Activated B cell treated with CpG ODN at 0.5 μM for 24 hours (primary cell): ENCODE measurements around the gene HMOX2. TPM values are rescaled to one million over a fixed set of nuclear protein-coding genes. Genes with fewer than 3 reads are reported as not detected.

Experiments used
- ATAC-seq: fragments of 200-7000 bp; cut with Tn5 transposase; one replicate; pipeline ENCODE4 v1.10.0; 2021; ENCODE audit warnings: low read depth, mild to moderate bottlenecking, moderate library complexity
- CTCF ChIA-PET: fragments of 350-600 bp; sonication (Branson Sonifier 250); formaldehyde crosslinking; loops from one replicate; lab custom pipeline; 2021; ENCODE audit warnings: antibody characterized with exemption; lab: Charles Lee
- POLR2A ChIA-PET: fragments of 350-600 bp; sonication (Branson Sonifier 250); formaldehyde crosslinking; loops from one replicate; lab custom pipeline; 2021; ENCODE audit warnings: antibody characterized with exemption; lab: Charles Lee
- DNase-seq: peaks from one replicate; pipeline ENCODE4 v3.0.0; 2022
- H3K27ac Mint-ChIP-seq: one replicate; pipeline ENCODE4 v1.8.0; 2020; ENCODE audit warnings: mixed read lengths
- H3K27me3 Mint-ChIP-seq: one replicate; pipeline ENCODE4 v1.8.0; 2021; ENCODE audit warnings: mixed read lengths
- H3K36me3 Mint-ChIP-seq: one replicate; pipeline ENCODE4 v1.8.0; 2021; ENCODE audit warnings: low read depth, mixed read lengths
- H3K4me1 Mint-ChIP-seq: one replicate; pipeline ENCODE4 v1.8.0; 2021; ENCODE audit warnings: mixed read lengths
- H3K4me3 Mint-ChIP-seq: one replicate; pipeline ENCODE4 v1.8.0; 2020; ENCODE audit warnings: mild to moderate bottlenecking, mixed read lengths
- H3K9me3 Mint-ChIP-seq: one replicate; pipeline ENCODE4 v1.8.0; 2020; ENCODE audit warnings: mixed read lengths
- CTCF ChIP-seq: fragments of 200-600 bp; IDR thresholded peaks from one replicate; pipeline ENCODE4 v1.8.0; 2022; ENCODE audit warnings: antibody characterized with exemption, mild to moderate bottlenecking
- intact Hi-C: fragments of 100-400 bp; cut with micrococcal nuclease; formaldehyde crosslinking; loops from one replicate; pipeline ENCODE4 v1.15.1; 2024
- total RNA-seq: library from RNA; stranded (reverse); gene quantifications from 2 replicates; pipeline ENCODE4 v1.2.3, GENCODE V29; 2022

HMOX2 gene
- total RNA-seq, 1 donor from 2014 or later = 32.1 TPM

DNA sequence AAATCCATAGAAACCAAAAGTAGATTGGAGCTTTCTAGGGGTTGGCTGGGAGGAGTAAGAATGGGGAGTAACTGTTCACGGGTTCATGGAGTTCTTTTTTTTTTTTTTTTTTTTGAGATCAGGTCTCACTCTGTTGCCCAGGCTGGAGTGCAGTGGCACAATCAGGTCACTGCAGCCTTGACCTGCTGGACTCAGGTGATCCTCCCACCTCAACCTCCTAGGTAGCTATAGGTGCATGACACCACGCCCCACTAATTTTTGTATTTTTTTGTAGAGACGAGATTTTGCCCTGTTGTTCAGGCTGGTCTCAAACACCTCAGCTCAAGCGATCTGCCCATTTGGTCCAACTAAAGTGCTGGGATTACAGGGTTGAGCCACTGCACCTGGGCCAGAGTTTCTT, 3.3 kb upstream of the HMOX2 start:
- no peak for TF ChIP-seq CTCF
- ATAC-seq (no peak), DNase-seq (no peak)
- Mint-ChIP-seq H3K36me3 (peaks cover 11% of the 10 kb centered on the region), H3K4me1 (peaks cover 30% of the 10 kb centered on the region), H3K27ac (peak overlapping the region; percentile 44), H3K4me3 (peak overlapping the region; percentile 36), H3K9me3 (no peaks in the 10 kb centered on the region), H3K27me3 (no peaks in the 10 kb centered on the region)
- intact Hi-C loops = loop anchor here (5.0 kb wide), 1 partner anchor 201 kb away; the partner anchor contains the start of gene TFAP4
- CTCF ChIA-PET = no interaction called here
- POLR2A ChIA-PET = interaction anchor here (0.7 kb wide), 2 partner anchors 16 to 1414 kb away, joined by 3 to 12 read pairs; no protein-coding TSS in a partner anchor

GRCh38 chr16:4474192-4474961, 1.8 kb upstream of the HMOX2 start, which contains the start of gene NMRAL1:
Gene NMRAL1 (minus strand): TSS chr16:4474625. CDS start chr16:4474132, 493 bp downstream.
- DNase-seq (peak; percentile 75), ATAC-seq (peak; percentile 48)
- H3K4me1 Mint-ChIP-seq = peaks cover 37% of the 10 kb centered on the region
- CTCF ChIA-PET = interaction anchor here (1.2 kb wide), 1 partner anchor 31 kb away, joined by 3 read pairs; no protein-coding TSS in a partner anchor
- TF ChIP-seq CTCF = no peak
- POLR2A ChIA-PET = interaction anchor here (0.5 to 1.6 kb wide), 6 partner anchors 9 to 142 kb away, joined by 3 to 12 read pairs (median 4); partner anchors contain the start of gene CDIP1
- peak within 1 kb of the TSS; percentile 84 for H3K27ac Mint-ChIP-seq
- H3K36me3 Mint-ChIP-seq = peaks cover 7% of the 10 kb centered on the region
- intact Hi-C loops = loop anchor here (5.0 kb wide), 1 partner anchor 202 kb away; the partner anchor contains the start of gene TFAP4
- H3K9me3 Mint-ChIP-seq = no peaks in the 10 kb centered on the region
- H3K4me3 Mint-ChIP-seq = peak within 1 kb of the TSS; percentile 83
- no peaks in the 10 kb centered on the region for H3K27me3 Mint-ChIP-seq

GRCh38 chr16:4477966-4478365, 1.8 kb downstream of the HMOX2 start:
- POLR2A ChIA-PET = interaction anchor here (0.7 to 2.4 kb wide), 2 partner anchors 138 to 602 kb away, joined by 4 to 12 read pairs; no protein-coding TSS in a partner anchor
- no peak for ATAC-seq
- DNase-seq = no peak
- H3K36me3 Mint-ChIP-seq = peaks cover 6% of the 10 kb centered on the region
- H3K27ac Mint-ChIP-seq = no peak overlapping the region
- no peak for TF ChIP-seq CTCF
- H3K27me3 Mint-ChIP-seq = no peaks in the 10 kb centered on the region
- peak overlapping the region; percentile 66 for H3K4me3 Mint-ChIP-seq
- H3K4me1 Mint-ChIP-seq = peaks cover 45% of the 10 kb centered on the region
- no peaks in the 10 kb centered on the region for H3K9me3 Mint-ChIP-seq
- CTCF ChIA-PET = interaction anchor here (0.8 to 2.9 kb wide), 4 partner anchors 9 to 76 kb away, joined by 3 to 26 read pairs (median 6); no protein-coding TSS in a partner anchor
- intact Hi-C loops = loop anchor here (2.0 kb wide), 1 partner anchor 147 kb away; the partner anchor contains the start of gene MGRN1

DNA sequence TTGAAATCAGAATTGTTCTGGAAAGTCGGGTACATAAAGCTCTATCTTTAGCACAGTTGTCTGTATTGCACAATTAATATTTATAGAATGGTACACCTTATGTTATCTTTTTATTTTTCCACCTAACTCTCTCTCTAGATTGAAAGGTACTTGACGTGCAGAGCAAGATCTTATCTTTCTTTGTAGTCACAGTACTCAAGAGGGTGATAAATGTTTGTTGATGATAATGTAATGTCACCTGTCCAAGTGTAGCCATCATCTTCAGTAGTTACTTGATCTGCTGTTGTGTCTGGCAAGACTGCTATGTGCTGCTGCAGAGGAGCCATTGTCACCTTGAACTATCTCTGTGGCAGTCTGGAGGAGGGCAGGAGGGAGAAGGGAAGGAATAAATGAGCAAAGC, 5.3 kb downstream of the HMOX2 start:
- DNase-seq (no peak), ATAC-seq (no peak)
- Mint-ChIP-seq H3K4me1 (peaks cover 28% of the 10 kb centered on the region), H3K36me3 (peaks cover 34% of the 10 kb centered on the region), H3K9me3 (no peaks in the 10 kb centered on the region), H3K4me3 (no peak overlapping the region), H3K27me3 (no peaks in the 10 kb centered on the region), H3K27ac (peak overlapping the region; percentile 16)
- ChIA-PET CTCF (no interaction called here), POLR2A (no interaction called here)
- no peak for TF ChIP-seq CTCF
- intact Hi-C loops = no loop called here

GRCh38 chr16:4481963-4482362, 5.8 kb downstream of the HMOX2 start:
- no peak for DNase-seq
- H3K27me3 Mint-ChIP-seq = no peaks in the 10 kb centered on the region
- POLR2A ChIA-PET = no interaction called here
- TF ChIP-seq CTCF = no peak
- no peak for ATAC-seq
- H3K9me3 Mint-ChIP-seq = no peaks in the 10 kb centered on the region
- intact Hi-C loops = no loop called here
- no peak overlapping the region for H3K27ac Mint-ChIP-seq
- H3K36me3 Mint-ChIP-seq = peaks cover 33% of the 10 kb centered on the region
- no peak overlapping the region for H3K4me3 Mint-ChIP-seq
- peaks cover 24% of the 10 kb centered on the region for H3K4me1 Mint-ChIP-seq
- CTCF ChIA-PET = no interaction called here
